Hepatocyte (in vitro differentiated cells): ENCODE data around the gene RNF121.

Experiments
- CTCF ChIP-seq: fragments of 200-600 bp; sonication (generic); IDR thresholded peaks from 2 replicates; pipeline ENCODE4 v1.5.1; 2016; ENCODE audit warnings: antibody characterized with exemption, mild to moderate bottlenecking; ENCODE audit not compliant: poor library complexity
- EZH2 ChIP-seq: fragments of 200-600 bp; sonication (generic); IDR thresholded peaks from 2 replicates; pipeline ENCODE4 v1.6.1; 2016; ENCODE audit warnings: antibody characterized with exemption, mild to moderate bottlenecking, borderline replicate concordance

GRCh38 chr11:71927820-71928736, 768 bp upstream of the RNF121 start, which contains the start of gene XNDC1N:
- TF ChIP-seq CTCF (no peak), EZH2 (no peak)
